Stimulated activated CD4-positive, alpha-beta T cell treated with anti-CD3 and anti-CD28 coated beads, Interleukin-1b, Interleukin-23, amount 100 ng/mL, for 4 hours (primary cell): ENCODE measurements around the gene SPATS1.

ENCODE experiments used
- DNase-seq, 2 donors: peaks; one replicate each; pipeline ENCODE4 v3.0.0-alpha.2; 2020; ENCODE audit warnings: low read depth in 2 of 2

The SPATS1 gene

GRCh38 chr6:44342489-44342888 is at the start of gene SPATS1:
Gene SPATS1 (plus strand): TSS chr6:44342650. CDS start chr6:44343096, 446 bp downstream.
- DNase-seq: no peak

DNA sequence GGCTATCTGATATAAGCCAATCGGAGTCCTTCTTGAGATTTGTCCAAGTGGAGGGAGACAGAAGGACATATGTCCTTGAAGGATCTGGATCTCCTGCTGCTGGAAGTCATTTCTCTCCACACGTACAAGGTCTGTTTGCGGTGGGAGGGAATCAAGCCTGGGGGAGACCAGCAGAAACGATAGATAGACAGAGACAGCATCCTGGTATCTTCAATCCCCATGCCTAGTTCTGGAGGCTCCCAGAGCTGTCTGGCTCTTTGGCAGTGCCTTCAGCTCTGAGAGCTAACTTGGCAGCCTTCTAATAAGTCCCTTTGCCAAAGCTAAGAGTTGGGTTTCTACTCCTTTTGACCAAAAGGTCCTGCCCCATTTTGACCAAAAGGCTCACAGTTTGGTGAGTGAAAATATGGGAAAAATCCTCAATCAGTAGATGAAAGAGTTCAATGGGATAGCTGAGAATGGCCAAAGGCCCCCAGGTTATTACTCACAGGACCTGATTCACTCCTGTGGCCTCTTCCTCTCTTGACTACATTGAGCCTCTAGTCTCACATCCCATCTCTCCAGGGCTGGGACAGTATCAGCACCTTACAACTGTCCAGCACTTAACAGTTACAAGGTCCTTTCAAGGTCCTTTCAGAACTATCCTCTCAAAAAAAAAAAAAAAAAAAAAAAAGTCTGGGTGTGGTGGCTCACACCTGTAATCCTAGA is 49.6 kb upstream of the SPATS1 start:
- no peak for DNase-seq

DNA sequence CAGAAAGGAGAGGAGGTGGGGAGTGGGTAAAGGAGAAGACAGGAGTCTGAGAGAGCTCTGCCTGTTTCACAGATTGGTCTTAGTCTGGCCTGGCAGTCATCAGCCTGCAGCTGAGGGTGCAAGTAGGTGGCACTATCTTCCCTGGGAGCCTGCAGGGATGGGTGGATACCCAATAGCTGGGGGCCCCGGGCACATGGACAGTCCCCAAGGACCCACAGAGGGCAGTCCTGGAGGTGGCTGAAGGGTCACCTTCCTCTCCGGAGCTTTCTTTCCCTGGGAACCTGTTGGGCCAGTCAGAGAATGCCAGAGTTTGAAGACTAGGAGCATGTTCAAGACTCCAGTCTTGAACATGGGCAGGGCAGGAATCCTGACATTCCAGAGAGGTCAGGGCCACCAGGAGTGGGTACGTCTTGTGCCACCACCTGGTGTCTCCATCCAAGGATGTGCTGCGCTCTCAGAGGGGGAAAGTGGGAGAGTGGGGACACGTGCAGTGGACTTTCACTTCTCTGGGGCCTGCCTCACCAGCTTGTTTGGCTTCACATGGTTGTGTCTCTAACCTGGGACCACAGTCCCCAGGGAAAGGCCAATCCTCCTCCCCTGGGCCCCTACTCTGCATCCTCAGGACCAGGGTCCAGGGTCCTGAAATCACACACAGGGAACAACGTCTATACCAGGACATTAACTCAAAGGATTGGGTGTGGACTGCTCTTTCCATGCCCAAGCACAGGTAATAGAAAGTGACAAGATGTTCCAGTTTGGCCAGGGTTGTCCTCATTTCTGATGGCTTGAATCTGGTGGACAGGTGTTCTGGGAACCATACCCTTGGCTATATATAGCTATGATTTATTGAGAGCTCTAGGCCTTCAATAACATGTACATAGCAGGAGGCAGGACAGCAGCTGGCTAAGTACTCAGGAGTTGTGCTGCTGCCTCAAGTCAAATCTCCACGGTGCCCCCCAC is 47.3 kb upstream of the SPATS1 start:
- DNase-seq: no peak

GRCh38 chr6:44297063-44298038 is 45.1 kb upstream of the SPATS1 start:
- DNase-seq: peak; percentile 30 to 56

DNA sequence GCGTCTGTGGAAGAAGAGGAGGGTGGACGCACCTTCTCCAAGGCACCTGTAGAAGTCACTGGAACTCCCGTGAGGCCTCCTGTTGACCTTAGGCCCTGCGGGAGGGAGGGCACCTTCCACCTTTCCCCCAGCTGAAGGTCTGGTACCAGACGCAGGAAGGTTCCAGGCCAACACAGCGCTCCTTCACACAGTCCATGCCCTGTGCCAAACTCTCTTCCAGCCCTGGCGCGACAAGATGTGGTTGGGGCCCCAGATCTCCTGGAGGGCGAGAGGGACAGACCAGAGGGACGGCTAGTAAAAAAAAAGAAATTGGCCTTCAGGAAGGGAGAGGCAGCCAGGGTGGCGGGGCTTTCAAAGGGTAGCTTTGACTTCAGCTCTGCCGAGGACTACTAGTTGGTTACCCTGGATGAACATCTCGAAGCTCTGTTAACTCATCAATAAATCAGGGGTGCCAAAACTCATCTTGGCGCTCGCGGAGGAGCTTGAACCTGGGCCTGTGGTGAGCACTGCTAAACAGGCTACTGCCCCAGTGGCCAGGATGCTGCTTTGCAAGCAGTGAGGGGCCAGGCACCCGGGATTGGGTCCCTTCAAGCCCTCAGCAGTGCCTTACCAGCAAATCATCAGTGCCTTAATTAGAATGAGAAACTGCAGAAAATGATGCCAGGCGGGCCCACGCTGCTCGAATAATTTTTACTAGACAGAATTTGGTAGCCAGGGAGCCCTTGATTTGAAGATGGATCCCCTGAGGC is 44.2 kb upstream of the SPATS1 start:
- DNase-seq: no peak

GRCh38 chr6:44298864-44299263 is 43.6 kb upstream of the SPATS1 start:
- no peak for DNase-seq

DNA sequence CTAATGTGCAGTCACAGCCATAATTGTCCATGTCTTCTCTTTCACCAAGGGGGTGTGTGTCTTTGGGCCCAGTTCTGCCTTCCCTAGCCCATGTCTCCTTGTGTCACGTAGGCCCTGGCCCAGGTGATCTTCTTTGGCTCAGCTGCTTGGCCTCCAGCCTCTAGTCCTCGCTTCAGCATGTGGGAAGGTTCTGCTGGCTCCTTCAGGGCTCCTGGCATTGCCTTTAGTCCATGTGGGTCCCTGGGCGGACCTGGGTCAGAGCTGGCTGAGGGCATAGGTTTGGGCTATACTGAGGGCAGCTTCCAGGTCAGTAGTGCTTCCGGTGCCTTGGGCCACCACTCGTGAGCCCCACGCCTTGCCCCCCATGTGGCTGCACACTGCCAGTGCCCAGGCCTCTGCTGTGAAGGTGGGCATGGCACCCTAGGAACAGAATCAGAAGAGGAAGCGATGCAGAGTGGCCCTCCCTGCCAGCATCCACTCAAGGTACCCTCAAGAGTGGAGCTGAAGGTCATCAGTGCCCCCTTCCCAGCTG is 42.1 kb upstream of the SPATS1 start:
- no peak for DNase-seq

- DNase-seq: no peak
Observed at GRCh38 chr6:44301106-44301505, 41.3 kb upstream of the SPATS1 start.

- no peak for DNase-seq
Observed at GRCh38 chr6:44301782-44302564, 40.5 kb upstream of the SPATS1 start.

DNA sequence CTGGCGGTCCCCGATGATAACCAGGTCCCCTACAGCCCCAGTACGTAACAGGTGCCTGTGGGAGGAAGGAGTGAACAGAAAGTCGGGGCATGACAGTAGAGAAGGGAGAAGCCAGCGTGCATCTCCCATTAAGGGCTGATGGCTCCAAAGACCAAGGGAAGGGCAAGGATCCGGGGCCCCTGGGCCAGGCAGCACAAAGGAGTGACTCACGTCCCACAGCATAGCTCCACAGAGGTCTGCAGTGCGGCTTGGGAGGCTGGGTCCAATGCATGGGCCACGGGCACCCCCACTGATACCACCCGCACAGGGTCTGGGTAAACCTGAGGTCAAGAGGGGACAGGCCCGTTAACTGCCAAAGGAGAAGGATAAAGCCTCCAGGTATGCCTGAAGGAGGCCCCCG is 39.6 kb upstream of the SPATS1 start:
- no peak for DNase-seq

GRCh38 chr6:44303842-44304241 is 38.6 kb upstream of the SPATS1 start:
- DNase-seq: no peak

DNA sequence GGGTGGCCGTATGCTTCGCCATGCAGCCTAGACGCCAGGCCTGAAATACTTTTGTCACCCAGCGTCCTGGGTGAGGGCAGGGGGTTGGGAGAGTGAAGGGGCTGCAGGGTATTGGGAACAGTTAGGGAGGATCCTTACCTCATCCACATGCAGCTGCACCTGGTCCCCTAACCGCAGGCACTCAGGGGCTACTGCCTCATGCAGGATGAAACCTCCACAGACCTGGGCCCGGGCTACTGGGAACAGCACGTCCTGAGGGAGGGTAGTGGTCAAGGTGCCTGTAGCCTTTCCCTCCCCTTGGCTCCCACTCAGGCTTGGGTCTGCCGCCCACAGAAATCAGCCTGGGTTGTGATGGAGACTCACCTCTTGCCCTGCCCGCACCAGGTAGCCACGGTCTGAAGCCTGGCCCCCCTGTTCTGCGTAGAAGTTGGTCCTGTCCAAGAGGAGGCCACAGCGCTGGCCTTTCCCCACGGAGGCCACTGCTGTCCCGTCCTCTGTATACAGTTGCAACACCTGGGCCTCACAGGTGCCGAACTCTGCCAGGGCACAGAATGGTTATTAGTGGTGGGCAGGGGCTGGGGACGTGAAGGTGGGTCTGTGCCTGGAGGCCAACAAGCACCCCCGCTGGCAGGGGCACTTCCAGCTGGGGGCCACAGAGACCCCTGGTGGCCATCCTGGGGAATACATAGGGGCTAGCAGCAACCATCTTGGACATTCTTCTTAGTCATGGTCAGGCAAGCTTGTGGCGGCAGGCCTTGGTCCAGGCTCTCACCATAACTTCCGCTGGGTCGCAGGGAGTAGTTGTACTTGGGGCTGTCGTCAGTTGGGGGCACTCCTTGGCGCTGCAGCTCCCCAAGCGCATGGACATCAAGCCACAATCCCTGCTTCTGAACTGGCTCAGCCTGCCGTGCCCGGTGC is 37.9 kb upstream of the SPATS1 start:
- peak in 1 of 2 donors; percentile 24 for DNase-seq

- DNase-seq: no peak
Observed at GRCh38 chr6:44305200-44305725, 37.2 kb upstream of the SPATS1 start.

GRCh38 chr6:44306710-44307109 is 35.7 kb upstream of the SPATS1 start:
- no peak for DNase-seq

DNA sequence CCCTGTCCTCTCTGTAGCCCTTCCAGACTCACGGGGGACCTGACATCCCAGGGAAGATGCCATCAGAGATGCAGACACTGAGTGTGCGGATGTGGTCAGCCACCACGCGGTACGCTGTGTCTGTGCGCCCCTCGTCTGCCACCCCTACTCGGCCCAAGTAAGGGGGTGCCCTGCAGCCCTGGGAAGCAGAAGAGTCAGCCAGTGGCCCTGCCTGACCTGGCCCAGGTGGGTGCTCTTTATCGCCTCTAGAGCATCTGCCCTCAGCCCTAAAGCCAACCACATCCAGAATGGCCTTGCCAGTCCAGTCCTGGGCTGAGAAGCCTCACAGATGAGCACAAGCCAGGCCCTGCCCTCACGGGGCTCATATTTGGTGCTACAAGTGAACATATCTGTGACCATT is 35.2 kb upstream of the SPATS1 start:
- DNase-seq: no peak

- DNase-seq: no peak
Observed at GRCh38 chr6:44309092-44309491, 33.4 kb upstream of the SPATS1 start.

DNA sequence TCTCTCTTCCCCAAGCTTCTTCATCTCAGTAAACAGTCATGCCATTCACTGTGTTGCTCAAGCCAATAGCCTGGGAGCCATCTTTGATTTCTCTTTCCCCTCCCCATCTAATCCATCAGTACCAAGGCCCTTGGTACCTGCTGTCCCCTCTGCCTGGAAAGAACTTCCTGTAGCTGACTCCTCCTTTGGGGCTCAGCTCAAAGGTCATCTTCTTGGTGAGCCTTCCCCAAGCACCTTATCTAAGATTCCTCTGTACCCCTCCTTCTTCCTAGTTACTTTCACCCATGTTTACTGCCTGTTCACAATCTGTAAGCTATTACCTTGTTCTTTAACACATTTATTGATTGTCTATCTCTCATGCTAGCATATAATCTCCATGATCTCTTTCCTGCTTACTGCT is 32.8 kb upstream of the SPATS1 start:
- no peak for DNase-seq

DNA sequence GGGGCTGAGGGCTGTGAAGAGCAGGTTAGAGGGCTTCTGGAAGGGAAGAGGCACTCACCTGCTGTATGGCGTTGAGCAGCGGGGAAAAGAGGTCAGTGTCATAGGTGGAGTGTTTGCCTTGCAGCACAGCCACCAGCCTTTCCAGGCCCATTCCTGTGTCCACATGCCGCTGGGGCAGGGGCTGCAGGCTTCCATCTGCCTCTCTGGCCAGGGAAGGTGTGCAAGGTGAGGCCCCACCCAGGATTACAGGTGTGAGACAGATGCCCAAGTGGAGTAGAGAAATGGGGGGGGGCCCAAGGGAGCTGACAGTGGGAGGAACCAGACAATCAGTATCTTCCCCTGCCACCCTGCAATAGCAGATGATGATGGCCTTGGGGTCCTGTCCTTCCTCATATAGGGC is 32.2 kb upstream of the SPATS1 start:
- DNase-seq: no peak

DNA sequence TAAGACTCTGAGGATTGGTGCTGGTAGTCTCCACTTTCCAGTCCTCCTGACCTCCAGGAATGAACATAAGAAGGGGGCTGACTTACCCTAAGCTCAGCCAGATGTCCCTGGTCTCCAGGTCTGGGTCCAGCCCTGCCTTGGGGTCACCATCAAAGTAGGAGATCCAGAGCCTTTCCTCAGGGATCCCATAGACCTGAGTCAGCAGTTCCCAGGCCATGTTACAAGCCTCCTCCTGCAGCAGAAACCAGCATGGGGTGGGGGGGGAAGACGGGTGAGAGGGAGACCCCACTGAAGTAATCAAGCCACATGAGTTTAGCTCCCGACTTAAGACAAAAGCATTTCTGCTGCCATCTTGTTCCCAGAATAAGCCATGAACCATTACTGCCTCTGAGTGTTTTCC is 31.1 kb upstream of the SPATS1 start:
- no peak for DNase-seq
